ENCODE results near the gene PACRG.
"Not testable (repeated sequence)": the region's sequence is repeated elsewhere in the genome, so short reads cannot be mapped to it uniquely, and the experiment has no call there.

PACRG gene

DNA sequence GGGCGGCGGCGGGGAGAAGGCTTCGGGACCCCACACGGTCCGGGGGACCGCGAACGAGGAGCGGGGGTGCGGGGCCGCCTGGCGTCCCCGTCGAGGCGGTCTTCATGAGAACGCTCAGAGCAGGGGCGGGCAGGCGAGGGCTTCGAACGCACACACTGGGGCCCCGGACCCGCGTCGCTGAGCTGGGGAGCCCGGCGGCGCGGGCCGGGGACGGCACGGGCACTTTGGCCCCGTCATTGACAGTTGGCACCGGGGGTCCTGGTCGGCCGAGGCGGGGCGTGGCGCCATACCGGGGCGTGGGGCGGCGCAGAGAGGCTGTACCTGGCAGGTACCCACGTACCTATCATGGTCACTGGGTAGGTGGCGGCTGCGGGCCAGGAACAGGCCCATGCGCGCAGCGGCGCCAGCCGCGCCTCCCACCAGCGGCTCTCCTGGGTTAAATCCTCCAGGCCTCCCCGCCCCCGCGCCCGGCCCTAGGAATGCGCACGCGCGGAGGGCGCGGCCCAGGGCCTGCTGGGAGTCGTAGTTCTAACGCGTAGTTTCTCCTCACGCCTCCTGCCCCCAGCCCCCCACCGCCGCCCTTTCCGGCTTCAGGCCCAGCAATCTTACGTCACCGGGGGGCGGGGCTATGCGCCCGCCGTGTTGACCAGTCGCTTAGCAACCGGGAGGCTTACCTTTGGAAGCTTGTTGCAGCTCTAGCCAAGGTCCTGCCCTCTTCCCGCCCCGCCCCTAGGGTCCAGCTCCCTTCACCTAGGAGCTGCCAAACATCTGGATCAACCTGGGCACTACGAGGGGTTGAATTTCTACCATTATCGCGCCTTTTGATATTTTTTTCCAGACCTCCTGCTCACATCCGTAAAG lies at the start of gene PACRG, which contains the start of gene PRKN:
PACRG (plus strand) TSS at position 653 of the 861 bp plus-strand sequence.
PRKN (minus strand) TSS at position 445 of the 861 bp plus-strand sequence.
- DNase-seq = peak; percentile 98

DNA sequence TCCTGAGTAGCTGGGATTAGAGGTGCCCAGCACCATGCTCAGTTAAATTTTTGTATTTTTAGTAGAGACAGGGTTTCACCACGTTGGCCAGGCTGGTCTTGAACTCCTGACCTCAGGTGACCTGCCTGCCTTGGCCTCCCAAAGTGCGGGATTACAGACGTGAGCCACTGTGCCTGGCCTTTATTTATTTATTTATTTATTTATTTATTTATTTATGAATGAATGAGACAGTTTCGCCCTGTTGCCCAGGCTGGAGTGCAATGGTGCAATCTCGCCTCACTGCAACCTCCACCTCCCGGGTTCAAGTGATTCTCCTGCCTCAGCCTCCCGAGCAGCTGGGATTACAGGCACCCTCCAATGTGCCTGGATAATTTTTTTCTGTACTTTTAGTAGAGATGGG lies 48.9 kb upstream of the PACRG start:
- DNase-seq = not testable (repeated sequence)

- no peak for DNase-seq
Measured at GRCh38 chr6:162679681-162680080, 48.1 kb upstream of the PACRG start.

DNA sequence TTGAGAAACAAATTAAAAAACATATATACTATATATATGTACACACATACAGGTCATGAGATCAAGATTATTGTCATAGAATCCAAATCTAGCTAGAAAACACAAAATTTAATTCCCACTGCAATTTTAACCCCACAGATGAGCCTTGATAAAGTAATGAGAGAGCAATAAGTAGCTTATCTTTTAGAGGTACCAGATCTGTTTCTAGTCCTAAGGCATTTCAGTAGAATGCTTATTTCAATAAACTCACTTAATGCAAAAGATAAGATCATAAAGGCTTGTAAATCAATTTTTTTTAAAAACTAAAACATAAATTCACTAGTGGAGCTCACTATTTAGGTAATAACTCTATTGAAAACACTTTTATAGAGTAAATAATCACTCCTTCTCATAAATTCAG lies 47.4 kb upstream of the PACRG start:
- DNase-seq = no peak

GRCh38 chr6:162680871-162681270 lies 46.9 kb upstream of the PACRG start:
- DNase-seq = no peak

GRCh38 chr6:162681447-162681846 lies 46.3 kb upstream of the PACRG start:
- DNase-seq = no peak

DNA sequence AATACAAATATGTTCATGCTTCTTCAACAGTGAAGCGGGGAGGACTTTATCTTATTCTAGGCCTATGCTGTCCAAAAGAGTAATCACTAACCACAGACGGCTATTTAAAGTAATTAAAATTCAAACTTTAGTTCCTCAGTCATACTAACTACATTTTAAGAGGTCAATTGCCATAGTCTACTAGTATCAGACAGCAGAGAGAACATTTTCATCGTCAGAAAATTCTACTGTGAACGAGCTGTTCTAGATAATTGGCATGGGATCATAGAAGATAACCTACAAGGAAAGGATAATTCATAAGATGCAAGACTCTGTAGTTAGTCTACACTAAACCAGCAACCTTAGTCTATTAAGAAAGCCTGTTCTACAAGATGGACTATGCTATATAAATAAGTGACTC lies 44.6 kb upstream of the PACRG start:
- no peak for DNase-seq

DNA sequence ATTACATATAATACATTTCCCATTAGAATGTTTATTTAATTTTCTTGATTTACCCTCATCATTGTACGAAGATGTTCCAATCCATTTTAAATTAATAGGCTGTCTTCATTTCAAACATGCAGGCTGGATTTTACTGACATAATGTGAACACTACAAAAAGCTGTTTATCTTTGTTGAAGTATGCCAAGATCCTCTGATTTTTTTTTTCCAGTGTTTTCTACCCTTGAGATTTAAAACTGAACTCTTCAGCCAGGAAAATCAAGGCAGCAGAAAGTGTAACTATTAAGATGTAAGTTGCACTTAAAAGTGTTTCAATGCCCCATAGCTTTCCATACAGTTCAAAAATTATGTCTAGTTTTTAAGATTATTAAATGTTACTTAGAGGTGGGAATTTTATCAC lies 43.7 kb upstream of the PACRG start:
- no peak for DNase-seq

- DNase-seq = no peak
Measured at GRCh38 chr6:162684961-162685360, 42.8 kb upstream of the PACRG start.

GRCh38 chr6:162685586-162685985 lies 42.2 kb upstream of the PACRG start:
- DNase-seq = no peak

- no peak for DNase-seq
Measured at GRCh38 chr6:162688751-162689345, 38.9 kb upstream of the PACRG start.

- DNase-seq = no peak
Measured at GRCh38 chr6:162690158-162690557, 37.6 kb upstream of the PACRG start.

DNA sequence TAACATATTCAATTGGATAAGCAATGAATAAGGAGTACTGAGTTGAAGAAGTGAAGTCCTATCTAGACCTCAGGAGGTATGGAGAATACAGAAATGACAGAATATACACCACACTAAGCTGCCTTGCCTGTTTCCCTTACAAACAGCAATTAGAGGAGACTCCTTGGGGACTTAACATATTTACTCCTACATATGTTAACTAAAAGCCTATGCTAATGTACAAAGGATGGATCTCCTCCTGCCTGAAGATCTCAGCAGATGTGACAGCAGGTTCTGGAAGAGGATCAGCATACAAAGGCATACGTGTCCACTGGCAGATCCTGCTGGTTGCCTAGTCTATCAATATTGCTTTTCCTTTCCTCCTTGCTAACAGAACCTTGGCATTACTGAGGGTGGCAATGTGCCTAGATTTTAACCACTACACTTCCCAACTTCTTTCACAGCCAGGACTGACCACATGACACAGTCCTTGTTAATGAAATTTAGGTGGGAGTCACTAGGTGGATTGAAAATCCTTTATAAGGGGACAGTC lies 29.8 kb upstream of the PACRG start:
- DNase-seq = no peak

DNA sequence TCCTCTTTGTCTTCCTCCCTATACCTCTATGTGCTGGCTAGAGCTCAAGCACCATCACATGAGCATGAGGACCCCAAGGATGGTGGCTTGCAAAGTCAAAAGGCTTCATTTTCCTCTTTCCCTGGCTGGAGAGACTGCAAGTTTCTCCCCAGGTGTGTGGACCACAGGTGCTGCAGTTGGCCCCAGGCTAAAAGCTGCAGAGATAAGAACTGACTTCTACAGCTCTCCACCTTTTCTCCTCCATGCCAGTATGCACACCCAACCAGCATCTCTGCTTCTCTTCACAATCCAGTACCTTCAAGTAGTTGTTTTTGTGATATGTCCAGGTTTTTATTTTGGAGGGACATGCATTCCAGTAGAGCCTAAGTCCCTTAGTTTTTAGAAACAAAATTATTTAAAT lies 29.3 kb upstream of the PACRG start:
- no peak for DNase-seq

DNA sequence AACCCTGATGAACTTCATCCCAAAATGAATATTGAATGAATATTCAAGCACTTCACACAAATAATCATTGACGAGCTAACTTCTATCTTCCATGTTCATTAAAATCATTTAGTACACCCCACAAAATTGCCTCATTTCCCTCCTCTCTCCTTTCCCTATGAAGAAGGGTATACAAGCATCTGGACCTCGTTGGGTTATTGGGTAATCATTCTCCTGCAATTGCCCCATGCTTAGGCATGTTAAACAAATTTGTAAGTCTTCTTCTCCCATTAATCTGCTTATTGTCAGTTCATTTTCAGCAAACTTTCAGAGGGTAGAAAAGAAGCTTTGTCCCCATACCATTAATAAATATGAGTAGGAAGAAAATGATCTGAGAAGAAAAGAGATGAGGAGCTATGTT lies 27.8 kb upstream of the PACRG start:
- no peak for DNase-seq

DNA sequence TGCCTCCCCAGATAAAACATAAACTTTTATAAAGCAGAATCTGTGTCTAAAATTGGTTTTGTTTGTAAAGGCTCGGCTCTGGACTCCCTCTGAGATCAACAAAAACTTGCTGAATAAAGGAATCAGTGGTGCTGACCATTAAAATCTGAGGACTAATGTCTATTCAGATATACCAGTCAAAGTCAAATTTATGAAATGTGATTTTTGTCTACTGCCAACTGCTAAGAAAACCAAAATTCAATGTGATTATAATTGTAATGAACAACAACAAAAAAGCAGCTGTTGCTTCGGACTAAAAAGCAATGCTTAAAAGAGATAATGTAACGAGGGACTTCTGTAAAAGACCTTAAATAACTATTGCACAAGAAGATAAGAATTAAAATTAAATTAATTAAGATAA lies 26.8 kb upstream of the PACRG start:
- no peak for DNase-seq

- DNase-seq = no peak
Measured at GRCh38 chr6:162701551-162701950, 26.2 kb upstream of the PACRG start.

- no peak for DNase-seq
Measured at GRCh38 chr6:162702446-162702845, 25.3 kb upstream of the PACRG start.

GRCh38 chr6:162704001-162704400 lies 23.8 kb upstream of the PACRG start:
- DNase-seq = no peak

- DNase-seq = no peak
Measured at GRCh38 chr6:162705736-162706135, 22.0 kb upstream of the PACRG start.

DNA sequence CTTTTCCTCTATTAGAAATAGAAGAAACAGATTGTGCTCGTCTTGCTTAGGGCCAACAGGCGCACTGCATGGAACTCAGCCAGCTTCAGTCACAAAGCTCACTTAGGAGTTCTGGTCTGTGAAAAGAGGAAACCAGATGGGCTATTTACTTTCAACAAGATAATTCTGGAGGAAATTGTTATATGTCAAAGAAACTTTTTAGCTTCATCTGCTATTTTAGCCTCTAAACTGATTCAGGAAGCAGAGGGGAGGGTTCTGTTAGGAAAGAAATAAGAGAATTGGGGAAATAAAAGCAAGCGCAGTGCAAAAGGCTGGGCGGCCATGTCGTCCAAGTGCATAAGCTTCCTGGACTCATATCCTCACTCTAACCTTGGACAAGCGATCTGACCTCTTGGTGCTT lies 21.5 kb upstream of the PACRG start:
- no peak for DNase-seq

GRCh38 chr6:162708971-162709370 lies 18.8 kb upstream of the PACRG start:
- no peak for DNase-seq

DNA sequence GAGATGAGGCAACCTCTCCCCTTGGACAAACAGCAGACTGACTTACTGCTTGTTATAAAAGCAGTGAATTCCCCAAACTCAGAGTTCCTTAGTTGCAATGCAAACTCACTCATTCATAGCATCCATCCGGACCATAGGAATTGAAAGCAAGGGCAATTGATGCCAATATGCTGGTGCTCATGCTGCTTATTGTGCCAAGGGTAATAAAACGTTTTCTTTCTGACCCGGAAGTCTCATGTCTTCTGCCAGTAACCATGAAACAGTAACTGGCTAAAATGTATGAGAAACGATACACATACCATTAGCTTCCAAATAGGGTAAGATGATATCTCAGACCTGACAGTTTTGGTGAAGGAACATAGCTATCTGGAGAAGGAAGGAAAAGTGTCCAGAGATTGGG lies 18.3 kb upstream of the PACRG start:
- no peak for DNase-seq

DNA sequence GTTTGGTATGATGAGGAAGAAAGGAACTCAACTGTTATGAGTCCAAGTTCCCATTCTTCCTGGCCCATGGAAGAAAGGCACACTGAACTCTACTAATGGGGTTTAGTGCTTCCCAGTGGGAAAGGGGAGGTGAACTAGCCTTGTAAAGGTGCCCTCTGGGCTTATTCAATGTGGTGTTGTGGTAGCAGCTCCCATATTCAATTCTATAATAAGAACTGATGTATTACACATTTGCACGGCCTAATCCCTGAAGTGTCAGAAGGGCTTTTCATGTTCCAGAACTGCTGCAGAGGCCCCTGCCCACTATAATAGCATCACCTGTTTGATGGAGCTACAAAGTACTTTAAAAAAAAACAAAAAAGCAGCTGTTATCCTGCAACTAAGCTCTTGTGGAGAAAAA lies 17.4 kb upstream of the PACRG start:
- DNase-seq = no peak

Data from stimulated activated CD8-positive, alpha-beta memory T cell treated with anti-CD3 and anti-CD28 coated beads, Interleukin-4, amount 100 ng/mL, for 48 hours (primary cell).